ENCODE measurements around the gene GATA6.

DNA sequence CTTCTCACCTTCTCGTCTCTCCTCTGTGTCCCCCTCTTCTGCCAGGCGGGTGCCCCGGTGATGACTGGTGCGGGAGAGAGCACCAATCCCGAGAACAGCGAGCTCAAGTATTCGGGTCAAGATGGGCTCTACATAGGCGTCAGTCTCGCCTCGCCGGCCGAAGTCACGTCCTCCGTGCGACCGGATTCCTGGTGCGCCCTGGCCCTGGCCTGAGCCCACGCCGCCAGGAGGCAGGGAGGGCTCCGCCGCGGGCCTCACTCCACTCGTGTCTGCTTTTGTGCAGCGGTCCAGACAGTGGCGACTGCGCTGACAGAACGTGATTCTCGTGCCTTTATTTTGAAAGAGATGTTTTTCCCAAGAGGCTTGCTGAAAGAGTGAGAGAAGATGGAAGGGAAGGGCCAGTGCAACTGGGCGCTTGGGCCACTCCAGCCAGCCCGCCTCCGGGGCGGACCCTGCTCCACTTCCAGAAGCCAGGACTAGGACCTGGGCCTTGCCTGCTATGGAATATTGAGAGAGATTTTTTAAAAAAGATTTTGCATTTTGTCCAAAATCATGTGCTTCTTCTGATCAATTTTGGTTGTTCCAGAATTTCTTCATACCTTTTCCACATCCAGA is 31.3 kb downstream of the GATA6 start:
- TF ChIP-seq, protein P1, sequence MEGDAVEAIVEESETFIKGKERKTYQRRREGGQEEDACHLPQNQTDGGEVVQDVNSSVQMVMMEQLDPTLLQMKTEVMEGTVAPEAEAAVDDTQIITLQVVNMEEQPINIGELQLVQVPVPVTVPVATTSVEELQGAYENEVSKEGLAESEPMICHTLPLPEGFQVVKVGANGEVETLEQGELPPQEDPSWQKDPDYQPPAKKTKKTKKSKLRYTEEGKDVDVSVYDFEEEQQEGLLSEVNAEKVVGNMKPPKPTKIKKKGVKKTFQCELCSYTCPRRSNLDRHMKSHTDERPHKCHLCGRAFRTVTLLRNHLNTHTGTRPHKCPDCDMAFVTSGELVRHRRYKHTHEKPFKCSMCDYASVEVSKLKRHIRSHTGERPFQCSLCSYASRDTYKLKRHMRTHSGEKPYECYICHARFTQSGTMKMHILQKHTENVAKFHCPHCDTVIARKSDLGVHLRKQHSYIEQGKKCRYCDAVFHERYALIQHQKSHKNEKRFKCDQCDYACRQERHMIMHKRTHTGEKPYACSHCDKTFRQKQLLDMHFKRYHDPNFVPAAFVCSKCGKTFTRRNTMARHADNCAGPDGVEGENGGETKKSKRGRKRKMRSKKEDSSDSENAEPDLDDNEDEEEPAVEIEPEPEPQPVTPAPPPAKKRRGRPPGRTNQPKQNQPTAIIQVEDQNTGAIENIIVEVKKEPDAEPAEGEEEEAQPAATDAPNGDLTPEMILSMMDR (IDR thresholded peaks at IDR 0.05): no peak
- TF ChIP-seq EP300 (IDR thresholded peaks at IDR 0.05; ENCODE audit: low read depth): no peak
- TF ChIP-seq POLR2A (IDR thresholded peaks at IDR 0.05): no peak
